ENCODE measurements around the gene UVRAG. TPM values are rescaled to one million over a fixed set of nuclear protein-coding genes. Genes with fewer than 3 reads are reported as not detected.

UVRAG gene
- total and polyA plus RNA-seq, 2 of the 13 experiments (the other 11 are each of a cell fraction or from before 2014, with no cell fraction given), result 9.7 to 17.3 TPM

DNA sequence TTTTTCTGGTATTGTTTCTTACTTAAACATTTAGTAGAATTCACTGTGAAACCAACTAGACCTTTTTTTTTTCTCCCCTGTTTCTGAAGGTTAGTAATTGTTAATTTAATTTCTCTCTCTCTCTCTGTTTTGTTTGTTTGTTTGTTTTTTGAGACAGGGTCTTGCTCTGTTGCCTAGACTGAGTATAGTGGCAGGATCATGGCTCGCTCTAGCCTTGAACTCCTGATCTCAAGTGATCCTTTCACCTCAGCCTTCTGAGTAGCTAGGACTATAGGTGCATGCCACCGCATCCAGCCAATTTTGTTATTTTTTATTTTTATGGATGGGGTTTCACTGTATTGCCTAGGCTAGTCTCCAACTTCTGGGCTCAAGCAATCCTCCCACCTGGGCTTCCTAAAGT is 165.0 kb downstream of the UVRAG start (continued):
- TF ChIP-seq, protein P1, sequence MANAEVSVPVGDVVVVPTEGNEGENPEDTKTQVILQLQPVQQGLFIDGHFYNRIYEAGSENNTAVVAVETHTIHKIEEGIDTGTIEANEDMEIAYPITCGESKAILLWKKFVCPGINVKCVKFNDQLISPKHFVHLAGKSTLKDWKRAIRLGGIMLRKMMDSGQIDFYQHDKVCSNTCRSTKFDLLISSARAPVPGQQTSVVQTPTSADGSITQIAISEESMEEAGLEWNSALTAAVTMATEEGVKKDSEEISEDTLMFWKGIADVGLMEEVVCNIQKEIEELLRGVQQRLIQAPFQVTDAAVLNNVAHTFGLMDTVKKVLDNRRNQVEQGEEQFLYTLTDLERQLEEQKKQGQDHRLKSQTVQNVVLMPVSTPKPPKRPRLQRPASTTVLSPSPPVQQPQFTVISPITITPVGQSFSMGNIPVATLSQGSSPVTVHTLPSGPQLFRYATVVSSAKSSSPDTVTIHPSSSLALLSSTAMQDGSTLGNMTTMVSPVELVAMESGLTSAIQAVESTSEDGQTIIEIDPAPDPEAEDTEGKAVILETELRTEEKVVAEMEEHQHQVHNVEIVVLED (CRISPR knock-in tag; IDR thresholded peaks at IDR 0.05; ENCODE audit: borderline replicate concordance), result no peak
- TF ChIP-seq YEATS2 (CRISPR knock-in tag; IDR thresholded peaks at IDR 0.05; ENCODE audit: borderline replicate concordance) (no peak), ZNF121 (CRISPR knock-in tag; IDR thresholded peaks at IDR 0.05) (no peak), ZNF672 (CRISPR knock-in tag; IDR thresholded peaks at IDR 0.05) (no peak)

DNA sequence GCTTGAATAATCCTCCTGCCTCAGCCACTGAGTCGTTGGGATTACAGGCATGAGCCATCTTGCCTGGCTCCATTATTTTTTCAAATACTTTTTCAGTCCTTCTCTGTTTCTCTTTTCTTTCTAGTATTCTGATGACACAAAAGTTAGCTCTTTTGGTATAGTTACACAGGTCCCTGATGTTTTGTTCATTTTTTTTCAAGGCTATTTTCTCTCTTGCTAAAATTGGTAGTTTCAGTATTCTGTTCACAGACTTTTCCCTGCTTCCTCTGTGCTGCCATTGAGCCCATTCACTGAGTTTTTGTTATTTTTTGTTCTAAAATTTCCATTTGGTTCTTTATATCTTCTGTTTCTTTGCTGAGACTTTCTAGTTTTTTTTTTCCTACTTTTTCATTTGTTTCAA is 166.5 kb downstream of the UVRAG start:
- ChIA-PET POLR2A (no interaction called here), CTCF (ENCODE audit: low intra/inter-chr PET ratio, low total read pairs) (no interaction called here)
- no peak for ATAC-seq
- 96% methylated on average over 1 of the region's 1 CpG for WGBS (ENCODE audit: low lambda C conversion rate)
- in situ Hi-C loops (cut with HindIII; ENCODE audit: extremely low pct_ligation_motif_present, low pct_unique_long_range_greater_than_20kb), result no loop called here
- H3K4me3 ChIP-seq (replicated peaks in 1 of 3; ENCODE audit: insufficient read depth in 1 of 3, low read depth in 2 of 3, low read length in 3 of 3), result no peak overlapping the region
- H3K9ac ChIP-seq (ENCODE audit: insufficient read depth, low read depth, low read length), result no peak overlapping the region
- no peak overlapping the region for H2AFZ ChIP-seq (ENCODE audit: low read length)
- peak overlapping the region; percentile 41 for H3K4me2 ChIP-seq (ENCODE audit: low read depth, low read length)
- no peak for DNase-seq (ENCODE audit: low spot score)
- no TSS peak for BruUV-seq (replicated peaks)
- H3K27me3 ChIP-seq (ENCODE audit: control insufficient read depth in 1 of 2, insufficient read depth in 2 of 2, low read length in 2 of 2), result no peaks in the 10 kb centered on the region
- no peaks in the 10 kb centered on the region for H3K9me3 ChIP-seq (ENCODE audit: low read length)
- no peak overlapping the region for H3K27ac ChIP-seq (ENCODE audit: extremely low read length, insufficient read depth, low read length)
- H3K36me3 ChIP-seq (replicated peaks in 1 of 2; ENCODE audit: control insufficient read depth in 1 of 2, insufficient read depth in 2 of 2, low read length in 2 of 2), result peaks cover 2 to 9% of the 10 kb centered on the region in 2 experiments; a peak in 2 of 5 replicates
- intact Hi-C loops (cut with micrococcal nuclease; ENCODE audit: unreplicated experiment), result no loop called here
- peaks cover 22% of the 10 kb centered on the region for H3K4me1 ChIP-seq (ENCODE audit: insufficient read depth, low read length)
- FAIRE-seq, result no peak
- H4K20me1 ChIP-seq (ENCODE audit: insufficient read depth, low read length), result no peaks in the 10 kb centered on the region
- H3K79me2 ChIP-seq (ENCODE audit: insufficient read depth, low read length), result peaks cover 4% of the 10 kb centered on the region
- TF ChIP-seq NCOR1 (IDR thresholded peaks at IDR 0.05; ENCODE audit: borderline replicate concordance, low read length) (no peak), U2AF1 (optimal IDR thresholded peaks at IDR 0.05; ENCODE audit: low read depth, low read length) (no peak), ZMAT3 (CRISPR knock-in tag; conservative IDR thresholded peaks at IDR 0.05) (no peak), ZNF333 (CRISPR knock-in tag; IDR thresholded peaks at IDR 0.05; ENCODE audit: borderline replicate concordance) (no peak), ZFP36L2 (CRISPR knock-in tag; IDR thresholded peaks at IDR 0.05) (no peak), ZNF83 (CRISPR knock-in tag; IDR thresholded peaks at IDR 0.05; ENCODE audit: borderline replicate concordance) (no peak), MIER2 (CRISPR knock-in tag; IDR thresholded peaks at IDR 0.05) (no peak), CBX2 (IDR thresholded peaks at IDR 0.05; ENCODE audit: low read depth, low read length) (no peak), CBX2 (CRISPR knock-in tag; IDR thresholded peaks at IDR 0.05; ENCODE audit: low read depth) (no peak), RFX1 (IDR thresholded peaks at IDR 0.05) (no peak)
- TF ChIP-seq, protein P2, sequence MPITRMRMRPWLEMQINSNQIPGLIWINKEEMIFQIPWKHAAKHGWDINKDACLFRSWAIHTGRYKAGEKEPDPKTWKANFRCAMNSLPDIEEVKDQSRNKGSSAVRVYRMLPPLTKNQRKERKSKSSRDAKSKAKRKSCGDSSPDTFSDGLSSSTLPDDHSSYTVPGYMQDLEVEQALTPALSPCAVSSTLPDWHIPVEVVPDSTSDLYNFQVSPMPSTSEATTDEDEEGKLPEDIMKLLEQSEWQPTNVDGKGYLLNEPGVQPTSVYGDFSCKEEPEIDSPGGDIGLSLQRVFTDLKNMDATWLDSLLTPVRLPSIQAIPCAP (CRISPR knock-in tag; IDR thresholded peaks at IDR 0.05; ENCODE audit: low read depth), result no peak
- TF ChIP-seq, protein P3, sequence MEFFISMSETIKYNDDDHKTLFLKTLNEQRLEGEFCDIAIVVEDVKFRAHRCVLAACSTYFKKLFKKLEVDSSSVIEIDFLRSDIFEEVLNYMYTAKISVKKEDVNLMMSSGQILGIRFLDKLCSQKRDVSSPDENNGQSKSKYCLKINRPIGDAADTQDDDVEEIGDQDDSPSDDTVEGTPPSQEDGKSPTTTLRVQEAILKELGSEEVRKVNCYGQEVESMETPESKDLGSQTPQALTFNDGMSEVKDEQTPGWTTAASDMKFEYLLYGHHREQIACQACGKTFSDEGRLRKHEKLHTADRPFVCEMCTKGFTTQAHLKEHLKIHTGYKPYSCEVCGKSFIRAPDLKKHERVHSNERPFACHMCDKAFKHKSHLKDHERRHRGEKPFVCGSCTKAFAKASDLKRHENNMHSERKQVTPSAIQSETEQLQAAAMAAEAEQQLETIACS (CRISPR knock-in tag; IDR thresholded peaks at IDR 0.05), result no peak
- TF ChIP-seq, protein P4, sequence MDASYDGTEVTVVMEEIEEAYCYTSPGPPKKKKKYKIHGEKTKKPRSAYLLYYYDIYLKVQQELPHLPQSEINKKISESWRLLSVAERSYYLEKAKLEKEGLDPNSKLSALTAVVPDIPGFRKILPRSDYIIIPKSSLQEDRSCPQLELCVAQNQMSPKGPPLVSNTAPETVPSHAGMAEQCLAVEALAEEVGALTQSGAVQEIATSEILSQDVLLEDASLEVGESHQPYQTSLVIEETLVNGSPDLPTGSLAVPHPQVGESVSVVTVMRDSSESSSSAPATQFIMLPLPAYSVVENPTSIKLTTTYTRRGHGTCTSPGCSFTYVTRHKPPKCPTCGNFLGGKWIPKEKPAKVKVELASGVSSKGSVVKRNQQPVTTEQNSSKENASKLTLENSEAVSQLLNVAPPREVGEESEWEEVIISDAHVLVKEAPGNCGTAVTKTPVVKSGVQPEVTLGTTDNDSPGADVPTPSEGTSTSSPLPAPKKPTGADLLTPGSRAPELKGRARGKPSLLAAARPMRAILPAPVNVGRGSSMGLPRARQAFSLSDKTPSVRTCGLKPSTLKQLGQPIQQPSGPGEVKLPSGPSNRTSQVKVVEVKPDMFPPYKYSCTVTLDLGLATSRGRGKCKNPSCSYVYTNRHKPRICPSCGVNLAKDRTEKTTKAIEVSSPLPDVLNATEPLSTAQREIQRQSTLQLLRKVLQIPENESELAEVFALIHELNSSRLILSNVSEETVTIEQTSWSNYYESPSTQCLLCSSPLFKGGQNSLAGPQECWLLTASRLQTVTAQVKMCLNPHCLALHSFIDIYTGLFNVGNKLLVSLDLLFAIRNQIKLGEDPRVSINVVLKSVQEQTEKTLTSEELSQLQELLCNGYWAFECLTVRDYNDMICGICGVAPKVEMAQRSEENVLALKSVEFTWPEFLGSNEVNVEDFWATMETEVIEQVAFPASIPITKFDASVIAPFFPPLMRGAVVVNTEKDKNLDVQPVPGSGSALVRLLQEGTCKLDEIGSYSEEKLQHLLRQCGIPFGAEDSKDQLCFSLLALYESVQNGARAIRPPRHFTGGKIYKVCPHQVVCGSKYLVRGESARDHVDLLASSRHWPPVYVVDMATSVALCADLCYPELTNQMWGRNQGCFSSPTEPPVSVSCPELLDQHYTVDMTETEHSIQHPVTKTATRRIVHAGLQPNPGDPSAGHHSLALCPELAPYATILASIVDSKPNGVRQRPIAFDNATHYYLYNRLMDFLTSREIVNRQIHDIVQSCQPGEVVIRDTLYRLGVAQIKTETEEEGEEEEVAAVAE (CRISPR knock-in tag; IDR thresholded peaks at IDR 0.05; ENCODE audit: borderline replicate concordance), result no peak

Data from HepG2 (cell line).